GM10248 (cell line): Measurements from ENCODE around the gene MTR.

Source experiments
- CTCF ChIA-PET: fragments of 300-600 bp; sonication (Branson Sonifier 250); formaldehyde crosslinking; extraction: SDS; loops from one replicate; lab custom pipeline; 2021; ENCODE audit warnings: antibody characterized with exemption; lab: Yijun Ruan, JAX
- POLR2A ChIA-PET: fragments of 350-650 bp; sonication (Branson Sonifier 250); formaldehyde crosslinking; extraction: SDS; loops from one replicate; lab custom pipeline; 2020; ENCODE audit warnings: antibody characterized with exemption; lab: Yijun Ruan, JAX
- DNase-seq: peaks from one replicate; pipeline ENCODE4 v3.0.0; 2012; ENCODE audit errors: extremely low spot score
- TF ChIP-seq, protein P1 (sequence below): IDR thresholded peaks from 2 replicates; pipeline ENCODE4 v1.5.1; 2012; ENCODE audit warnings: mild to moderate bottlenecking, low read depth; ENCODE audit errors: extremely low read depth, missing control alignments, control extremely low read depth

The MTR gene

DNA sequence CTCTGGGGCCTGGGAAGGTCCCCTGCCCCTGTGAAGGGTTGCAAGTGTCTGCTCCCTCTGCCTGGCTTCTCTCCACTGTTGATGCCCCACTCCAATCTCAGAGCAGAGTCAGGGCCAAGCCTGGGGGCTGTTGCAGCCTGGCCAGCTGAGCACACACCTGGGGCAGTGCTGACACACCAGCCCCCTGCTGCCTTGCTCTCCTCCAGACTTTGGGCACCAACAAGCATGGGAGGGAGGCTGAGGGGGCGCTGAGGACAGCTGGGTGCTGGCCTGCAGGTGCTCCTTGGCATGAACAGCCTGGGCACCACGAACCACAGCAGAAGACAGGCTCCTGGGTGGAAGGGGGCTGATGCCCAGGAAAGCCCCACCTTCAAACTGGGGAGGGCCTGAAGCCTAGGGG, 9.6 kb upstream of the MTR start:
- ChIA-PET POLR2A (no interaction called here), CTCF (interaction anchor here (2.3 kb wide), 1 partner anchor 26 kb away, joined by 10 read pairs; no protein-coding TSS in a partner anchor)
- TF ChIP-seq, protein P1, sequence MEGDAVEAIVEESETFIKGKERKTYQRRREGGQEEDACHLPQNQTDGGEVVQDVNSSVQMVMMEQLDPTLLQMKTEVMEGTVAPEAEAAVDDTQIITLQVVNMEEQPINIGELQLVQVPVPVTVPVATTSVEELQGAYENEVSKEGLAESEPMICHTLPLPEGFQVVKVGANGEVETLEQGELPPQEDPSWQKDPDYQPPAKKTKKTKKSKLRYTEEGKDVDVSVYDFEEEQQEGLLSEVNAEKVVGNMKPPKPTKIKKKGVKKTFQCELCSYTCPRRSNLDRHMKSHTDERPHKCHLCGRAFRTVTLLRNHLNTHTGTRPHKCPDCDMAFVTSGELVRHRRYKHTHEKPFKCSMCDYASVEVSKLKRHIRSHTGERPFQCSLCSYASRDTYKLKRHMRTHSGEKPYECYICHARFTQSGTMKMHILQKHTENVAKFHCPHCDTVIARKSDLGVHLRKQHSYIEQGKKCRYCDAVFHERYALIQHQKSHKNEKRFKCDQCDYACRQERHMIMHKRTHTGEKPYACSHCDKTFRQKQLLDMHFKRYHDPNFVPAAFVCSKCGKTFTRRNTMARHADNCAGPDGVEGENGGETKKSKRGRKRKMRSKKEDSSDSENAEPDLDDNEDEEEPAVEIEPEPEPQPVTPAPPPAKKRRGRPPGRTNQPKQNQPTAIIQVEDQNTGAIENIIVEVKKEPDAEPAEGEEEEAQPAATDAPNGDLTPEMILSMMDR: no peak
- no peak for DNase-seq

DNA sequence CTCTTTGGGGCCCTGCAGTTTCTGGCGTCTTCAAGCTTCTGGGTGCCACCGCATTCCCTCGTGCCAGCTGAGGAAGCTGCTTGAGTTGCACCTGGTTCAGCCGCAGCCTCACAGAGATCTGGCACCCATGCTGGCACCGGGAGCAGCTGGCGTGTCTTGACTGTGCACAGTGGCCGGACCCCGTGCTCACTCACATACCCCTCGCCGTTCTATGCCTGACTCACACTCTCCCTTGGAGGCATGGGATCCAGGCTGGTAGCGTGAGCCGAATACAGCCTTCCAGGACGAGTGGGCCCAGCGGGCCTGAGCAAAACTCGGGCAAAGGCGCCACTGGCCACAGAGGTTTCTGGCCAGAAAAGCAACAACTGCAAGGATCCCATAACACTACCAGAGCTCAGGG, 8.6 kb upstream of the MTR start:
- TF ChIP-seq, protein P1: no peak
- no peak for DNase-seq
- POLR2A ChIA-PET: no interaction called here
- CTCF ChIA-PET: interaction anchor here (1.7 to 2.3 kb wide), 2 partner anchors 18 to 27 kb away, joined by 6 to 10 read pairs; no protein-coding TSS in a partner anchor

DNA sequence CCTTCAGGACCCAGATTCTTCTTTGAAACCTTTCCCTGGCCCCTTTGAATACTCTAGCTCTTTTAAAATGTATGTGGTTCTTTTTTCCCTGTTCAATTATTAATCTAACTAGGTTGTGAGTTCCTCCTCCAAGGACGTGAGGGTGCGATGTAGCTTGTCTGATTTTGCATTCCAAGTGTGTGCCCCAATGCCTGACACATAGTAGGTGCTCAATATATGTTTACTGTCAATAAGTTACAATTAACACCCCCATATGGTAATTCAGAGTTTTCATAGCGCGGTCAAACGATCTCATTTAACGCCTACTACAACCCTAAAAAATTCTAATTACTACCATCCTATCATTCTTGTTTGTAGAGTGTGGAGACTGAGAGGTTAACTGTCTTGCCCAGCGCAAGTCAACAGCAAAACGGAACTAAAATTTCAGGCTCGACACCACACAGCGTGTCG, 482 bp upstream of the MTR start:
- TF ChIP-seq, protein P1: no peak
- POLR2A ChIA-PET: no interaction called here
- no peak for DNase-seq
- CTCF ChIA-PET: interaction anchor here (1.2 to 2.0 kb wide), 5 partner anchors 16 to 101 kb away, joined by 3 to 6 read pairs (median 3); no protein-coding TSS in a partner anchor

DNA sequence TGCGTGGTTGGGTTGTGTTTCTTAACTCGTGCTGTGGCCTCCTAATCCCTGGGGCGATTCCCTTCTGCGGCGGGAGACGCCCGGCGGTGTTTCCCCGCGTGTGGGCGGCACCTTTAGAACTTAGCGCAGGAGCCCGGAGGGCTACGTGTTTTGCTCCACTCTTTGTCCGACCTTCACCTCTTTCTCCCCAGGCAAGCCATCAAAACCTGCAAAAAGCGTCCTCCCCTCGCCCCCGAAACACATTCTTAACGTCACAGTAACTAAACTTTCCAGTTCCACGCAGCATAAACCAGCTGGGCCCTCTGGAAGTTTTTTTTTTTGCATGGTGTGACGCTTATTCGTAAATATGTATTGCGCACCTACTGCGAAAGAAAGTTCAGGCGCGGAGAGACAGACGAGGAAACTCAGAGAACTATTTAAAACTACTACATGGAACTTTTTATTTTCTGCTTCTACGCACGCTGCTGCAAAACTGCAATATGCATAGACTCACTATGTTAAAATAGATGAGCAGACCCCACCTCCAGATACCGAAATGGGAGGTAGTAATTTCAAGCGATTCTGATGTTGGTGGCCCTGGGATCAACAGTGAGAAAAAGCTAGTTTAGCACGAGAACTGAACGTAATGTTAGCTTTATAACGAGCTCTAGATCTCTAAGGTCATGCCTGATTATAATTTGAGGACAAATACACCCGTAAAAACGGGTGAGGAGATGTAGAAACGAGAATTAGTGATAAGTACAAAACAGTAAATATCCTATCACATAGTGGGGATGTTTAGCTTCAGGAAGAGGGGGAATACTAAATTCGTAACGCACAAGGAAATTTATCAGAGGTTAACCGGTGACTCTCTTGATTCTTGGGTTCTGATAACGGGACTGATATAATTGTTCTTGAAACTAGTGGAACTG, 920 bp downstream of the MTR start:
- DNase-seq: peak; percentile 54
- ChIA-PET POLR2A (no interaction called here), CTCF (interaction anchor here (1.0 to 1.6 kb wide), 3 partner anchors 10 to 37 kb away, joined by 3 to 5 read pairs (median 4); no protein-coding TSS in a partner anchor)
- TF ChIP-seq, protein P1: no peak

DNA sequence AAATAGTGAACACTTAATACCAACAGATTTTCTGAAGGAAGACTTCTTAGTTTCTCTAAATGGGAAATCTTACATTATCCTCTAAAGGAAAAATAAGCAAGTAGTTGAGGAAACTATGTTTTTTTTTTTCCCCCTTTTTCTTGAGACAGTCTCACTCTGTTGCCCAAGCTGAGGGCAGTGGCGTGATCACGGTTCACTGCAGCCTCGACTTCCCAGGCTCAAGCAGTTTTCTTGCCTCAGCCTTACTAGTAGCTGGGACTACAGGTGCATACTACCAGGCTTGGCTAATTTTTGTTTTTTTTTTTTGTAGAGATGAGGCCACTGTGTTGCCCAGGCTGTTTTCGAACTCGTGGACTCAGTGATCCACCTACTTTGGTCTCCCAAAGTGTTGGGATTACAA, 3.9 kb downstream of the MTR start:
- TF ChIP-seq, protein P1: no peak
- DNase-seq: no peak
- POLR2A ChIA-PET: no interaction called here
- CTCF ChIA-PET: interaction anchor here (2.3 to 2.4 kb wide), 2 partner anchors 10 to 40 kb away, joined by 11 to 14 read pairs; no protein-coding TSS in a partner anchor

DNA sequence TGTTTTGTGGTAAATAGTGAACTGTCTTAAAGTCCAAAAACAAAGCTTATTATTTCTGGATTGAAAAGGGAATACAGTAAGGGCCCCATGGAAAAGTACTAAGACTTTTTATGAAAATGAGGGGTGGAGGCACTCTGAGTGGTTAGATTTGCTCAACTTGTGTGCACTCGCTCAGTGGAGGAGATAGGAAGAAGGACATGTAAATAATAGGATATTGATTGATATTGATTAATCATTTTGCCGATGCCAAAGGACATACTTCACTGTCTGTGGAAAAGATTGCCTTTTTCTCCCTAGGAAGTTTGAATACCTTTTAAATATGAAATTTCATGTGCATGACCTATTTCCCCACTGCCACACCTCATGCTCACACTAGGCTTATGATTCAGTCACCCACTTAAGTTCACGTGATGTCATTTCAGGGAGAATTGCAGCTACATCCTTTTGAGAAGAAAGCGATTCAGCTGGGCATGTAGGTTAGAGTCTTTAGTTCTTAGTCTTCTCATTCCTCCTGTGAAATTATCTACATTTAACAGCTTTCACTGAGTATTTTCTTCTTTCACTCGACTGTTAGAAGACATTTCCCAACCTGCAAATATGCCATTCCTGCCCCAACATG, 5.0 kb downstream of the MTR start:
- ChIA-PET POLR2A (no interaction called here), CTCF (interaction anchor here (1.2 to 2.4 kb wide), 10 partner anchors 9 to 64 kb away, joined by 3 to 14 read pairs (median 4); no protein-coding TSS in a partner anchor)
- TF ChIP-seq, protein P1: no peak
- no peak for DNase-seq
